ENCODE measurements around the gene NOX5. TPM values are rescaled to one million over a fixed set of nuclear protein-coding genes. Genes with fewer than 3 reads are reported as not detected.

Gene NOX5
- total RNA-seq, 1 donor from 2014 or later: not detected

DNA sequence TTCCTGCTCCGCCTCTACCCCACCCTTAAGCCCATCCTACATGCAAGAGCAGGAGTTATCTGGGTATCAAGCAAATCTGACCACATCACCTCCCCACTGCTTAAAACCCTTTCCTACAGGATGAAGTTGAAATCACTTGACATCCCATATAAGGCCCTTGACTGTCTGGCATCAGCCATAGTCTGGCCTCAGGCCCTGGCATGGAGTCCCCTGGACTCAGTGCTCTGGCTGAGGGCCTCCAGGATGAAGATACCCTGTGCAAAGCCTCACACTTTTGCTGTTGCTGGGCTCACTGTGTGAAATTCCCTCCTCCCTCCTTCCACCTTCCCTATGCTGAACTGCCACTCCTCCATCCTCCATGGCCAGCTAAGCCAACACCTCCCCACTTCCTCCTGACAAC lies 80.8 kb downstream of the NOX5 start:
- no peaks in the 10 kb centered on the region for H3K4me1 Mint-ChIP-seq (ENCODE audit: low read depth)

DNA sequence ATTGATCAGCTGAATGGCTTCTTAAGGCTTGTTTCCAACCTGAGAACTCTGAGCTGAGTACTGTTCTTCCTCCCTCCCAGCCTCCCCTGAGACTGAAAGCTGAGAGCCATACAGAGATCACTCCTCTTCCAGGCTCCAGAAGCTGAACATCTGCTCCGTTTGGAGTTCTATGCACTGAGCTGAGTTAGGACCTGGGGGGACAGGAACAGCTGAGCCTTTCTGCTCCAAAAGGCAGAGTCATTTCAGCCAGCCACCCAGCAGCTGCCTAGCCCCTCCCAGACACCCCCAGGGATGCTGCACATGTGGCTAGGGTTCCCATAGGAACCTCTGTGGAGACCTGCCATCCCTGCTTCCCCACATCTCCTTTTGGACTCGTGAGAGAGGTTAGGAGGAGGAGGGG lies 81.7 kb downstream of the NOX5 start:
- no peaks in the 10 kb centered on the region for H3K4me1 Mint-ChIP-seq (ENCODE audit: low read depth)
- H3K27me3 Mint-ChIP-seq: peaks cover 37% of the 10 kb centered on the region
- TF ChIP-seq, protein P1, sequence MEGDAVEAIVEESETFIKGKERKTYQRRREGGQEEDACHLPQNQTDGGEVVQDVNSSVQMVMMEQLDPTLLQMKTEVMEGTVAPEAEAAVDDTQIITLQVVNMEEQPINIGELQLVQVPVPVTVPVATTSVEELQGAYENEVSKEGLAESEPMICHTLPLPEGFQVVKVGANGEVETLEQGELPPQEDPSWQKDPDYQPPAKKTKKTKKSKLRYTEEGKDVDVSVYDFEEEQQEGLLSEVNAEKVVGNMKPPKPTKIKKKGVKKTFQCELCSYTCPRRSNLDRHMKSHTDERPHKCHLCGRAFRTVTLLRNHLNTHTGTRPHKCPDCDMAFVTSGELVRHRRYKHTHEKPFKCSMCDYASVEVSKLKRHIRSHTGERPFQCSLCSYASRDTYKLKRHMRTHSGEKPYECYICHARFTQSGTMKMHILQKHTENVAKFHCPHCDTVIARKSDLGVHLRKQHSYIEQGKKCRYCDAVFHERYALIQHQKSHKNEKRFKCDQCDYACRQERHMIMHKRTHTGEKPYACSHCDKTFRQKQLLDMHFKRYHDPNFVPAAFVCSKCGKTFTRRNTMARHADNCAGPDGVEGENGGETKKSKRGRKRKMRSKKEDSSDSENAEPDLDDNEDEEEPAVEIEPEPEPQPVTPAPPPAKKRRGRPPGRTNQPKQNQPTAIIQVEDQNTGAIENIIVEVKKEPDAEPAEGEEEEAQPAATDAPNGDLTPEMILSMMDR (IDR thresholded peaks at IDR 0.05; ENCODE audit: unreplicated experiment): no peak
- no peak for DNase-seq (ENCODE audit: low spot score, unreplicated experiment)
- H3K27ac Mint-ChIP-seq: no peak overlapping the region
- H3K4me3 Mint-ChIP-seq (ENCODE audit: low read depth): no peak overlapping the region
- H3K36me3 Mint-ChIP-seq (ENCODE audit: insufficient read depth): no peaks in the 10 kb centered on the region
- H3K9me3 Mint-ChIP-seq (ENCODE audit: low read depth): peaks cover 3% of the 10 kb centered on the region

More for the DNA sequence above, 80.8 kb downstream of the NOX5 start:
- Mint-ChIP-seq H3K27me3 (peaks cover 37% of the 10 kb centered on the region), H3K36me3 (ENCODE audit: insufficient read depth) (no peaks in the 10 kb centered on the region), H3K4me3 (ENCODE audit: low read depth) (no peak overlapping the region), H3K9me3 (ENCODE audit: low read depth) (peaks cover 3% of the 10 kb centered on the region), H3K27ac (no peak overlapping the region)
- DNase-seq (ENCODE audit: low spot score, unreplicated experiment): no peak
- TF ChIP-seq, protein P1 (IDR thresholded peaks at IDR 0.05; ENCODE audit: unreplicated experiment): no peak

DNA sequence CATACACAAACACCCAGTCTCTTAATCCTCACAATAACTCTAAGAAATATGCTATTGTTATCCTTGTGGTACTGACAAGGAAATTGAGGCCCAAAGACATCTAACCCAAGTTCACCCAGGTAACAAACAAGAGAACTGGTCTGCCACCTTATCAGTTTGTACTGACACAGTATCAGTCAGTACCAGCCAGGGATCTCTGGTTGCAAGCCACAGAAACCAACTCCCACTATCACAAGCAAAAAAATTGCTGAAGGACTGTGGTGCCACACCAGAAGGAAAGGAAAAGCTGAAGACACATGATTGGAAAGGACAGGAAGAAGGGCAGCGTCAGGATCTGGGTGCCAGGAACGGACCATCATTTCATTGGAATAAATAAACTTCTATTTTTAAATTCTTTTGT lies 82.1 kb downstream of the NOX5 start:
- Mint-ChIP-seq H3K4me3 (ENCODE audit: low read depth) (no peak overlapping the region), H3K4me1 (ENCODE audit: low read depth) (peaks cover under 1% of the 10 kb centered on the region), H3K27me3 (peaks cover 34% of the 10 kb centered on the region), H3K36me3 (ENCODE audit: insufficient read depth) (no peaks in the 10 kb centered on the region), H3K27ac (no peak overlapping the region), H3K9me3 (ENCODE audit: low read depth) (peaks cover 3% of the 10 kb centered on the region)
- TF ChIP-seq, protein P1 (IDR thresholded peaks at IDR 0.05; ENCODE audit: unreplicated experiment): no peak
- DNase-seq (ENCODE audit: low spot score, unreplicated experiment): no peak

DNA sequence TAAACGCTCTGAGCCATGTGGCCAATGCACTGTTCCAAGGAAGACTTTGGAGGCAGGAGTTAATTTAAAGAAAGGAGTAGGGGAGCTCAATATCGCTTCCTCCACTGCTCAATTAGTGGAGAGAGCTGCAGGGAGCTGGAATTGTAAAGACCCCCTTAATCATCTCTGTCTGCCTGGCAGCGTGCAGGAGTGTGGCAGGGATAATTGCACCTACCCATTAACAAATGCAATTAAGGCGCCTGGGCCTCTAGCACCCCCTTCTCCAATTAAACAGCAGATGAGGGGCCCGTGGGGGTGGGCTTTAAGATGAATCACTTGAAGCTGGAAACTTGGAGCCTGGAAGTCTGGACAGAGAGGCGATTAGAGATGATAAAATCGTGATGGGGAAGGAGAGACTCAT lies 84.3 kb downstream of the NOX5 start:
- no peak for DNase-seq (ENCODE audit: low spot score, unreplicated experiment)

DNA sequence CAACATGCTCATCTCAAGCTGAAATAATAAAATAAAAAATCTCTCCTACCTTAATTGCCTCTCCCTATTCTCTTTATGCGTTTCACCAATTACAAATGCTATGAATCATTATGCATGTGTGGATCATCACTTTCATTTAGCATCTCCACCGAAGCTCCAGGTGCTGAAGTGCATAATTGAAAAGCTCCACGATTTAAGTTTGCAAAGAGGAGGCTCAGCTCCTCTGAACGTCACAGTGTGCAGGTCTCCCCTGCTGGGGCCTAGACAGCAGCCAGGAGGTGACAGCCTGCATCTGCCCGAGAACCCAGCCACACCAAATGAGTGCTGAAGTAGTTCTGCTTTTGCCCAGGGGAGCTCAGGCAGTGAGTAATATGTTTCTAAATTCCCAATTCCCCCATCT lies 85.4 kb downstream of the NOX5 start:
- Mint-ChIP-seq H3K36me3 (ENCODE audit: insufficient read depth) (no peaks in the 10 kb centered on the region), H3K9me3 (ENCODE audit: low read depth) (peaks cover 3% of the 10 kb centered on the region), H3K27me3 (peaks cover 20% of the 10 kb centered on the region), H3K27ac (no peak overlapping the region), H3K4me3 (ENCODE audit: low read depth) (no peak overlapping the region), H3K4me1 (ENCODE audit: low read depth) (peaks cover 7% of the 10 kb centered on the region)
- DNase-seq (ENCODE audit: low spot score, unreplicated experiment): no peak
- TF ChIP-seq, protein P1 (IDR thresholded peaks at IDR 0.05; ENCODE audit: unreplicated experiment): no peak

More for the DNA sequence above, 84.3 kb downstream of the NOX5 start:
- peaks cover 2% of the 10 kb centered on the region for H3K4me1 Mint-ChIP-seq (ENCODE audit: low read depth)
- no peak overlapping the region for H3K27ac Mint-ChIP-seq
- H3K27me3 Mint-ChIP-seq: peaks cover 25% of the 10 kb centered on the region
- H3K36me3 Mint-ChIP-seq (ENCODE audit: insufficient read depth): no peaks in the 10 kb centered on the region
- H3K9me3 Mint-ChIP-seq (ENCODE audit: low read depth): peaks cover 3% of the 10 kb centered on the region
- TF ChIP-seq, protein P1 (IDR thresholded peaks at IDR 0.05; ENCODE audit: unreplicated experiment): no peak
- H3K4me3 Mint-ChIP-seq (ENCODE audit: low read depth): no peak overlapping the region
